PC-3 (cell line): ENCODE data around the gene TMEM131.

Experiments
- EZH2 ChIP-seq: fragments of 300-600 bp; sonication (generic); IDR thresholded peaks from one replicate; pipeline ENCODE4 v1.6.1; 2017; ENCODE audit warnings: antibody characterized with exemption, mild to moderate bottlenecking, low read length; ENCODE audit not compliant: unreplicated experiment
- EZH2phosphoT487 ChIP-seq: fragments of 300-600 bp; sonication (generic); IDR thresholded peaks from 2 replicates; pipeline ENCODE4 v1.6.1; 2018; ENCODE audit warnings: mild to moderate bottlenecking, antibody characterized with exemption, low read length, borderline replicate concordance
- TF ChIP-seq, protein P1 (sequence below): fragments of 300-600 bp; sonication (generic); conservative IDR thresholded peaks from 2 replicates; pipeline ENCODE4 v1.5.1; 2017; ENCODE audit warnings: antibody characterized with exemption, low read depth, mild to moderate bottlenecking, low read length

DNA sequence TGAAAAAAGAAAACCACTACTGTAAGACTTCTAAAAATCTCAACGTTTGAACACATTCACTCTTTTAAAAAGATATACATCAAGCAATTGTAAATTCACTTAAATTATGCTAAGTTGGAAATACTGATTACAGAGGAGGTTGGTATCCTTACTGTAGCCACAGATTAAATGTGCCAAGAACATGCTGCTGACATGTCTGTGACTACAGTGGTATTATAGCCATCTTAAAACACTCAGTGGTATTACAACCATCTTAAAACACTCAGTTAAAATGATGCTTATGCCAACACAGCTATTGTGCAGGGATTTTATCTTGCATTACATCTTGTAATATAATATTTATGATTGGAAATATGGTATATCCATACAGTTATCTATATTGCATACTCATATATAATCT is 50.0 kb downstream of the TMEM131 start:
- TF ChIP-seq, protein P1, sequence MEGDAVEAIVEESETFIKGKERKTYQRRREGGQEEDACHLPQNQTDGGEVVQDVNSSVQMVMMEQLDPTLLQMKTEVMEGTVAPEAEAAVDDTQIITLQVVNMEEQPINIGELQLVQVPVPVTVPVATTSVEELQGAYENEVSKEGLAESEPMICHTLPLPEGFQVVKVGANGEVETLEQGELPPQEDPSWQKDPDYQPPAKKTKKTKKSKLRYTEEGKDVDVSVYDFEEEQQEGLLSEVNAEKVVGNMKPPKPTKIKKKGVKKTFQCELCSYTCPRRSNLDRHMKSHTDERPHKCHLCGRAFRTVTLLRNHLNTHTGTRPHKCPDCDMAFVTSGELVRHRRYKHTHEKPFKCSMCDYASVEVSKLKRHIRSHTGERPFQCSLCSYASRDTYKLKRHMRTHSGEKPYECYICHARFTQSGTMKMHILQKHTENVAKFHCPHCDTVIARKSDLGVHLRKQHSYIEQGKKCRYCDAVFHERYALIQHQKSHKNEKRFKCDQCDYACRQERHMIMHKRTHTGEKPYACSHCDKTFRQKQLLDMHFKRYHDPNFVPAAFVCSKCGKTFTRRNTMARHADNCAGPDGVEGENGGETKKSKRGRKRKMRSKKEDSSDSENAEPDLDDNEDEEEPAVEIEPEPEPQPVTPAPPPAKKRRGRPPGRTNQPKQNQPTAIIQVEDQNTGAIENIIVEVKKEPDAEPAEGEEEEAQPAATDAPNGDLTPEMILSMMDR = no peak
- TF ChIP-seq EZH2phosphoT487 = no peak
- no peak for TF ChIP-seq EZH2
